HL-60 (cell line): Measurements from ENCODE around the gene GPR82.
A peak's percentile ranks its signal among the peaks of the same experiment; 100 is the strongest.

Experiments
- CTCF ChIP-seq: IDR thresholded peaks from one replicate; pipeline ENCODE4 v1.5.1; 2011; ENCODE audit warnings: low read length, control low read depth, inconsistent platforms; ENCODE audit not compliant: insufficient read depth
- GABPA ChIP-seq: IDR thresholded peaks from 2 replicates; pipeline ENCODE4 v1.6.1; 2012; ENCODE audit warnings: low read depth
- POLR2AphosphoS5 ChIP-seq: IDR thresholded peaks from 2 replicates; pipeline ENCODE4 v1.6.1; 2012; ENCODE audit warnings: low read depth

- TF ChIP-seq CTCF = peak; percentile 28
- TF ChIP-seq GABPA = no peak
- no peak for TF ChIP-seq POLR2AphosphoS5
Measured at GRCh38 chrX:41734530-41734929, 10.5 kb downstream of the GPR82 start.
